ENCODE results near the gene LRP1B.

The LRP1B gene

DNA sequence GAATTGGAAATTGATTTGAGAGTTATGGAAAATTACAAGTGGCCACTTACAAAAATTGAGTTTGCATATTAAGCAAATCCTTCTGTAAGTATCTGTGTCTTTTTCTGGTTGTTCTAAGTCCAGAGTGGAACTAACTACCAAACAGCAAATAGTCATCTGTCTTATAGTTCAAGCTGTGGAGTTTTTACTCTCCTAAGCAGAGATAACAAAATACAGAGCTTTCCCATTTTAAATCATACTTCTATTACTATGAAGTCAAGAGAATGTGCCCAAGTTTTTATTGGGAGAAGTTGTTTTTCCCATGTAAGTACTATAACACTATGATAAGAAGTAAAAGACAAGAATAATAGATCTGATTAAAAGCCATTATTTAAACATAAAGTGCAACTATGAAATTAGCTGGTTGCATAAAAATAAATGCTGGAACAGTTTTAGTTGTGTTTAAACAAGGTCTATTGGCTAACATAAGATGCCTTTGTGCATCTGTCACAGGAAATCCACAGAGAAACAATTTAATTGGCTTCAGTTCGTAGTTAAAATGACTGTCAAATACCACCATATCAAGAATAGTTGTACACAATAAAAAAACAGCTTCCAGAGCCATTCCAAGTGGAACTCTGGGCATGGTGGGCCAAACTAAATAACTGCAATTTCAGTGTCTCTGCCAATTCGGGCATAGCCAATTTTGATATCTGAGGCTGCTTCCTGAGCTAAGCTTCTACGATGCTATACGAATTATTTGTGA lies 1883.2 kb downstream of the LRP1B start:
- no peak for DNase-seq (ENCODE audit: low spot score)

DNA sequence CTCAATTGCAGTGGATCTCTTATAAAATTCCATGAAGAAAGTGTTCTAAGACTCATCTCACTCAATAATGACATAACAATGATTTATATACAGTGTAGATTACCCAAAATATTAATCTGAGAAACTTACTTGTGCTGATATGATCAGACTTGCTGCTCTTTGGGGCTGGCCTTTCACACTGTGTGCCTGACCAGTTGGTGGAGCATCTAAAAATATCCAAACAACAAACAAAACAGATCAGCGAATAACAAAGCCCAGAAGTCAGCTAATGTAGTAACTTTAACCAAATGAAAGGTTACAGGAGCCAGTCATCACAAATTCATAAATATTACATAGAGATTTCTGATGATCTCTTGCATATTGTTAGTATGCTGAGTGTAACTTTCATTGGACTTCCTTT lies 1883.9 kb downstream of the LRP1B start:
- DNase-seq (ENCODE audit: low spot score), result no peak

GRCh38 chr2:140246058-140246457 lies 1884.8 kb downstream of the LRP1B start:
- DNase-seq (ENCODE audit: low spot score), result no peak

- DNase-seq (ENCODE audit: low spot score), result no peak
Observed at GRCh38 chr2:140242889-140243288, 1887.9 kb downstream of the LRP1B start.

DNA sequence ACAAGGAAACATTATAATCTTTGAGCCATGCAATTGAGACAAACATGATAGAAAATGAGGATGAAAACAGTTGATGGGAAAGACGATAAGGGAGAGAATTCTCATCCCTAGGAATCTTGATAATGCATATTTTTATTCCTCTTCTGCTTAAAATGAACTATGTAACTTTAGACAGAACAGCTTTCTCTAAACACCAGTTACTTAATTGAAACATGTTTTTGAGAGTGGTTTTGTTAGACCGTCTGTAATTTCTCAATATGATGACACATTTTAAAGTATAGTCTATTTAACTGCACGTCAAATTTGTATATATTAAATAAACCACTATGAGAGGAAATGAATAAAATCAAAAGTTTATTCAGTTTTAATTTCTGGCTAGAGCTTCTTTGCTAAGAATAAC lies 1896.7 kb downstream of the LRP1B start:
- no peak for DNase-seq (ENCODE audit: low spot score)

GRCh38 chr2:140210963-140211362 lies 1919.9 kb downstream of the LRP1B start:
- DNase-seq (ENCODE audit: low spot score), result no peak

DNA sequence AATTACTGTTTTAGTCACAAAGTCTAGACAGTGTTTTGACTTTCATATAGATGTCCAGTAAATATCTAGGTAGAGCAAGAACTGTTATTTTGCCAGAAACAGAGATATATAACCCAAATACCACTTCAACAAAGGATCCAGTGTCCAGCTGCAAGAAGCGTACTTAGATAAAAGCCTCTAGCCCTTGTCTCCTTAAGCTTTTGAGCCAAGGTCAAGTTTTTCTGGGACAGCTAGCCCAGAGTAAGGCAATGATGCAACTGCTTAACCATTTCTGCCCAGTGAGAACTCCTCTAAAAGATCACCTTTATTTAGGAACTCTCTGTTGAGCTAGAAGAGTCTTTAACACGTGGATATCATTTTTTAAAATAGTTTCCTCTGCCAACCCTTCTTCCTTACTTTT lies 1925.7 kb downstream of the LRP1B start:
- no peak for DNase-seq (ENCODE audit: low spot score)

DNA sequence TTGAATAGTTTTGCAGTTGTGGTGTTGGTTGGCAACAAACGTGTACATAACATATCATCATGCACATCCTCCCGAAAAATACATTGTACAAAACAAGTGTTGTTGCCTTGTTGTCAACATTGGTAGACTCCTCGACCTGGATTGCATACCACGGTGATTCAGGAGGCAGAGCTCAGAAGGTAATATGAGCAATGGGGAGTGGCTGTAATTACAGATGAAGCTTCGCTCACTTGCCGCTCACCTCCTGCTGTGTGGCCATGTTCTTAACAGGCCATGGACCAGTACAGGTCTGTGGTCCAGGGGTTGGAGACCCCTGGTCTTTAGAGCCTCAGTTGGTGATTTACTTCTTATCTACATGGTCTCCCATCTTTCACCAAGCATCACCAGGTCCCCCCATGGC lies 1927.5 kb downstream of the LRP1B start:
- DNase-seq (ENCODE audit: low spot score), result no peak

DNA sequence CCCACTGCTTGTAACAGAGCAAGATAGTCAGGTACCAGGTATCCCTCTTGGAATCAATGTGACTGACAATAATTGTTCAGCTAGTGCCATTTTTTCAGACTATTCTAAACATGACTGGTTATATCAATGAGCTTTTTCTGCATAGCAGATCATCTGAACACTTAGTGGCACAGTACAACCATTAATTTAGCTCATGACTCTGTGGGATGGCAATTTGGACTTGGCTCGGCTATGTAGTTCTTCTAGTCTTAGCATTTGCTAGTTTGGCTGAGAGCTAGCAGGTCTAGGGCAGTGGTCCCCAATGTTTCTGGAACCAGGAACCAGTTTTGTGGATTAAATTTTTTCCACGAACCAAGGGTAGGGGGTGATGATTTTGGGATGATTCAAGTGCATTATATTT lies 1929.2 kb downstream of the LRP1B start:
- no peak for DNase-seq (ENCODE audit: low spot score)

DNA sequence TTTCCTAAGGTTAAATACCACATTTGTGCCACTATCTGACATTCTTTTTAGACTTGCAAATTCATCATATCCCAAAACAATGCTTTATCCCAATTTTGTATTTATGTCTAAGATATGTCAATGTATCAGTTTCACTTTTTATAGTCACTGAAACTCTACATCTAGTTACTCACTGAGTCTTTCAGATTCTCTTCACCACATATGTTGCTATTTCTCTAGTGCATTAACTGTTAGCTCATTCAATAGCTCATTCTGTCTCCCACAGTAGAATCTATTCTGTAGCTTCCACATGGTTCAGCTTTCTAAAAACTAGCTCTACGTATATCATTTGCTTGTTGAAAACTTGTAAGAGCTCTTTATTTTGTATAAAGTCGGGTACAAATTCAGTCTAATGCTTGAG lies 1930.1 kb downstream of the LRP1B start:
- no peak for DNase-seq (ENCODE audit: low spot score)

GRCh38 chr2:140200307-140200706 lies 1930.5 kb downstream of the LRP1B start:
- DNase-seq (ENCODE audit: low spot score), result no peak

GRCh38 chr2:140199312-140199711 lies 1931.5 kb downstream of the LRP1B start:
- DNase-seq (ENCODE audit: low spot score), result no peak

- no peak for DNase-seq (ENCODE audit: low spot score)
Observed at GRCh38 chr2:140187086-140187485, 1943.7 kb downstream of the LRP1B start.

DNA sequence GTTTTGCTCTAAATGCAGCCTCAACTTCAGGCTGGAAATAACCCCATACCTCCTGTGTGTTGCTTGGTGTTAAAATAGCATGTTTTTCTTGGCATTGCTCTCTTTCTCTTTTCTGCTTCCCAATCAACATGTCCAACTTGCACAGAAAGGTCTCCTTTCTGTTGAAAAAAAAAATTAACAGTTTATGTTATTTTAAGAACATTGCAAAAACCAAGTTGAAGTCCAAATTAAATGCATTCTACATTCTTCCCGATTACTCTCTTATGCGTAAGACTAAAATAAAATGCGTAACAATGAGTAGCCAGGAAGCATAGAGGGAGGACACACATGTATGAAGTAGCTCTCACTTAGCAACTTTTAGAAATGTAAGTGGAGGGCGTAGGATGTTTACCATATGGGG lies 1944.5 kb downstream of the LRP1B start:
- no peak for DNase-seq (ENCODE audit: low spot score)

DNA sequence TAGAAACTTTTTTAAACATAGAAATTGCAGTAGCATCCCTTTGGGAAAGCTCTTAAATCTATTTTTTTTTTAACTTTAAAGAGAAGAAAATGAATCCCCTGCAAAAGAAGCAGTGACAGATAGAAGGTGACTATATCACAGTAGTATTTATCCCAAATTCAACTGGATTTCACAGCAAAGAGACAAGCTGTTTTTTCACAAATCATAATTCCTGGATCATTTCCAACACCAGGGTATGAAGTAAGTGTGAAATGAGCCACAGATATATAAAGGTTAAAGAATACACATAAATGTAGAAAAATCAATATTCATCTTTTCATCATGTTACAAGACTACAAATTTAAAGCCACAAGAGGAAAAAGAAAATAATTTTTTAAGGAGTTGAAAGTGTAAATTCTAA lies 1945.7 kb downstream of the LRP1B start:
- DNase-seq (ENCODE audit: low spot score), result no peak

DNA sequence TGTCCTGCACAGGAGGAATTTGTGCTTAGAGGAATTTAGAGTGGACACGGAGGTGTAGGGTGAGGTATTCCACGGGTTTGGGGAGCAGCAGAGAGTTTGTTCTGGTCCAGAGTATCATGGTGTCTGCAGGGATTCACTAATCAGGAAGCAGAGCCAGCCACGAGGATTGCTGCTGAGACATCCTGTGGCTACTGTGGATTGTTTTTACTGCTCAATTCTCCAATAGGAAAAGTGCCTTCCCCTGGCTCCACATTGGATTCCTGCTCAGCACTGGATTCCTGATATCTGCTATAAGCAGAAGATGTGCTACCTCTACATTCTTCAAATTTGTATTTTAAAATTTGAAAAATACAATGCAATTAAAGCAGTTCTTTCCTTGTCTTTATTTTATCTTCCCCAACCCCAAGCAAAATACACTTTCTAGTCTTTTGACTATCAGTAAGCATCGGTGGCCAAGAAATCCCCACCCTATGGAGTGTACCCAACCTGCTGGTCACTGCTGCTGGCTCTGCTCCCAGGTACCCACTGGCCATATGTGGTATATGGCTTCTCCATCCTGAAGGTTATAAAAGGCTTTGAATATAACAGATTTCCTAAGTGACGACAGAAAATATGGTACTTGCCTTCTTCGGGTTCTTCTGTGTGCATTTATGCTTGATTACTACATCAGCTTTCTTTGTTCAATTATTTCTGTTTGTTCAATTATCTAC lies 1947.6 kb downstream of the LRP1B start:
- DNase-seq (ENCODE audit: low spot score), result no peak
